GM15510 (cell line): Measurements from ENCODE around the gene CEP131.

ENCODE experiments used
- POLR2A ChIP-seq: IDR thresholded peaks from 3 replicates; pipeline ENCODE4 v1.6.1; 2011; ENCODE audit warnings: borderline replicate concordance; ENCODE audit not compliant: insufficient read length; ENCODE audit errors: extremely low read depth

CEP131 gene

GRCh38 chr17:81237591-81238489 is 15.1 kb upstream of the CEP131 start:
- no peak for TF ChIP-seq POLR2A

GRCh38 chr17:81236784-81237183 is 14.0 kb upstream of the CEP131 start:
- TF ChIP-seq POLR2A, result no peak

GRCh38 chr17:81235822-81236740 is 13.3 kb upstream of the CEP131 start:
- no peak for TF ChIP-seq POLR2A

GRCh38 chr17:81234940-81235821 is 12.4 kb upstream of the CEP131 start:
- no peak for TF ChIP-seq POLR2A

GRCh38 chr17:81234506-81234855 is 11.7 kb upstream of the CEP131 start:
- TF ChIP-seq POLR2A, result no peak

GRCh38 chr17:81233811-81234505 is 11.2 kb upstream of the CEP131 start:
- no peak for TF ChIP-seq POLR2A

- no peak for TF ChIP-seq POLR2A
Measured at GRCh38 chr17:81233316-81233715, 10.6 kb upstream of the CEP131 start.

- TF ChIP-seq POLR2A, result no peak
Measured at GRCh38 chr17:81232616-81233241, 10.0 kb upstream of the CEP131 start.

GRCh38 chr17:81231766-81232581 is 9.2 kb upstream of the CEP131 start:
- no peak for TF ChIP-seq POLR2A

GRCh38 chr17:81231121-81231645 is 8.4 kb upstream of the CEP131 start:
- TF ChIP-seq POLR2A, result no peak

GRCh38 chr17:81230043-81230820 is 7.5 kb upstream of the CEP131 start:
- no peak for TF ChIP-seq POLR2A

GRCh38 chr17:81229666-81229920 is 6.8 kb upstream of the CEP131 start:
- TF ChIP-seq POLR2A, result no peak
